Suprapubic skin (tissue), 4 donors: ENCODE measurements around the gene FBXW2. TPM values are rescaled to one million over a fixed set of nuclear protein-coding genes. Genes with fewer than 3 reads are reported as not detected.
A peak's percentile ranks its signal among the peaks of the same experiment; 100 is the strongest.

Source experiments
- DNase-seq, 2 donors: peaks; one replicate each; pipeline ENCODE4 v3.0.0-alpha.2; 2019; ENCODE audit warnings: low spot score in 2 of 2
- H3K27ac ChIP-seq: fragments of 200-600 bp; sonication (generic); one replicate; pipeline ENCODE4 v1.5.1; 2019
- H3K27me3 ChIP-seq: fragments of 200-600 bp; sonication (generic); one replicate; pipeline ENCODE4 v1.5.1; 2019
- H3K36me3 ChIP-seq: fragments of 200-600 bp; sonication (generic); one replicate; pipeline ENCODE4 v1.5.1; 2019
- H3K4me1 ChIP-seq: fragments of 200-600 bp; sonication (generic); one replicate; pipeline ENCODE4 v1.5.1; 2019
- H3K4me3 ChIP-seq: fragments of 200-600 bp; sonication (generic); one replicate; pipeline ENCODE4 v1.5.1; 2019; ENCODE audit warnings: mild to moderate bottlenecking
- H3K9me3 ChIP-seq: fragments of 200-600 bp; sonication (generic); one replicate; pipeline ENCODE4 v1.5.1; 2019
- CTCF ChIP-seq, 2 donors: fragments of 200-600 bp in 1 of 2; fragments of 450-650 bp in 1 of 2; sonication (generic) in 1 of 2; IDR thresholded peaks; one replicate each; pipeline ENCODE4 v1.5.1; 2016 to 2019; ENCODE audit warnings: antibody characterized with exemption in 2 of 2, mild to moderate bottlenecking in 1 of 2, moderate library complexity in 1 of 2
- EP300 ChIP-seq: sonication (generic); formaldehyde crosslinking; IDR thresholded peaks from one replicate; pipeline ENCODE4 v1.6.1; 2017; ENCODE audit warnings: antibody characterized with exemption
- POLR2A ChIP-seq, 2 donors: fragments of 450-650 bp; IDR thresholded peaks; one replicate each; pipeline ENCODE4 v1.6.1; 2017; ENCODE audit warnings: antibody characterized with exemption in 2 of 2, mild to moderate bottlenecking in 2 of 2, moderate library complexity in 2 of 2
- POLR2AphosphoS5 ChIP-seq, 3 donors: sonication (generic); formaldehyde crosslinking; IDR thresholded peaks; one replicate each; pipeline ENCODE4 v1.6.1; 2017; ENCODE audit warnings: antibody characterized with exemption in 3 of 3
- WGBS: methylation state at CpG from one replicate; pipeline ENCODE4 v1.1.5; 2018; 5-methylcytosine and 5-hydroxymethylcytosine counted together
- total RNA-seq, 4 donors: library from RNA; depleted of rRNA; stranded (reverse); fragments of >200 nt; gene quantifications; one replicate each; pipeline ENCODE4 v1.1.0, GENCODE V29; 2016

FBXW2 gene
- total RNA-seq, 4 donors from 2014 or later, result 40.4 to 74.8 (median 52.3) TPM

GRCh38 chr9:120780367-120780766 lies 12.8 kb downstream of the FBXW2 start:
- 95% methylated on average over 3 of the region's 3 CpGs for WGBS
- Histone ChIP-seq H3K4me1 (peaks cover 44% of the 10 kb centered on the region), H3K27me3 (no peaks in the 10 kb centered on the region), H3K4me3 (no peak overlapping the region), H3K27ac (no peak overlapping the region), H3K36me3 (peaks cover 23% of the 10 kb centered on the region), H3K9me3 (no peaks in the 10 kb centered on the region)
- TF ChIP-seq POLR2AphosphoS5 (IDR thresholded peaks at IDR 0.05) (no peak), EP300 (no peak), CTCF (IDR thresholded peaks at IDR 0.05) (no peak), POLR2A (IDR thresholded peaks at IDR 0.05) (no peak)
- no peak for DNase-seq

- H3K9me3 ChIP-seq, result no peaks in the 10 kb centered on the region
- peak overlapping the region; percentile 61 for H3K27ac ChIP-seq
- TF ChIP-seq EP300, result no peak
- no peak overlapping the region for H3K4me3 ChIP-seq
- DNase-seq, result no peak
- H3K36me3 ChIP-seq, result peaks cover 34% of the 10 kb centered on the region
- no peaks in the 10 kb centered on the region for H3K27me3 ChIP-seq
- H3K4me1 ChIP-seq, result peaks cover 44% of the 10 kb centered on the region
These were observed 14.0 kb downstream of the FBXW2 start for GRCh38 chr9:120779227-120779626.

GRCh38 chr9:120778758-120779157 lies 14.5 kb downstream of the FBXW2 start:
- H3K4me1 ChIP-seq, result peaks cover 44% of the 10 kb centered on the region
- TF ChIP-seq POLR2AphosphoS5 (IDR thresholded peaks at IDR 0.05), result no peak
- TF ChIP-seq POLR2A (IDR thresholded peaks at IDR 0.05), result no peak
- TF ChIP-seq EP300, result no peak
- no peak for TF ChIP-seq CTCF (IDR thresholded peaks at IDR 0.05)
- no peaks in the 10 kb centered on the region for H3K27me3 ChIP-seq
- no peak for DNase-seq
- no peaks in the 10 kb centered on the region for H3K9me3 ChIP-seq
- WGBS, result 56% methylated on average over 2 of the region's 2 CpGs
- H3K27ac ChIP-seq, result peak overlapping the region; percentile 62
- peaks cover 39% of the 10 kb centered on the region for H3K36me3 ChIP-seq
- no peak overlapping the region for H3K4me3 ChIP-seq

GRCh38 chr9:120777229-120777628 lies 16.0 kb downstream of the FBXW2 start:
- Histone ChIP-seq H3K9me3 (no peaks in the 10 kb centered on the region), H3K27me3 (no peaks in the 10 kb centered on the region), H3K4me1 (peaks cover 35% of the 10 kb centered on the region), H3K27ac (no peak overlapping the region), H3K36me3 (peaks cover 54% of the 10 kb centered on the region), H3K4me3 (no peak overlapping the region)
- 95% methylated on average over 5 of the region's 5 CpGs for WGBS
- no peak for DNase-seq
- no peak for TF ChIP-seq POLR2AphosphoS5 (IDR thresholded peaks at IDR 0.05)
- no peak for TF ChIP-seq CTCF (IDR thresholded peaks at IDR 0.05)
- TF ChIP-seq EP300, result no peak
- no peak for TF ChIP-seq POLR2A (IDR thresholded peaks at IDR 0.05)

GRCh38 chr9:120776788-120777187 lies 16.4 kb downstream of the FBXW2 start:
- 88% methylated on average over 1 of the region's 1 CpG for WGBS
- Histone ChIP-seq H3K27me3 (no peaks in the 10 kb centered on the region), H3K9me3 (no peaks in the 10 kb centered on the region), H3K4me3 (no peak overlapping the region), H3K27ac (no peak overlapping the region), H3K4me1 (peaks cover 32% of the 10 kb centered on the region), H3K36me3 (peaks cover 57% of the 10 kb centered on the region)
- TF ChIP-seq POLR2A (IDR thresholded peaks at IDR 0.05) (no peak), EP300 (no peak), CTCF (IDR thresholded peaks at IDR 0.05) (no peak), POLR2AphosphoS5 (IDR thresholded peaks at IDR 0.05) (no peak)
- DNase-seq, result no peak

- TF ChIP-seq POLR2A (IDR thresholded peaks at IDR 0.05), result no peak
- no peak for TF ChIP-seq EP300
- no peak for TF ChIP-seq CTCF (IDR thresholded peaks at IDR 0.05)
- TF ChIP-seq POLR2AphosphoS5 (IDR thresholded peaks at IDR 0.05), result no peak
- WGBS, result 71% methylated on average over 5 of the region's 5 CpGs
These were observed 17.4 kb downstream of the FBXW2 start for GRCh38 chr9:120775859-120776258.

More at GRCh38 chr9:120775859-120776258, 17.4 kb downstream of the FBXW2 start:
- H3K9me3 ChIP-seq, result no peaks in the 10 kb centered on the region
- no peak overlapping the region for H3K4me3 ChIP-seq
- H3K27me3 ChIP-seq, result no peaks in the 10 kb centered on the region
- no peak for DNase-seq
- H3K27ac ChIP-seq, result no peak overlapping the region
- peaks cover 28% of the 10 kb centered on the region for H3K4me1 ChIP-seq
- peaks cover 66% of the 10 kb centered on the region for H3K36me3 ChIP-seq
